Stimulated activated CD4-positive, alpha-beta T cell treated with anti-CD3 and anti-CD28 coated beads, Interleukin-12 subunit alpha, Interleukin-12 subunit beta, amount 100 ng/mL, for 24 hours (primary cell): Measurements from ENCODE around the gene TESK1.
A peak's percentile ranks its signal among the peaks of the same experiment; 100 is the strongest.

Experiments used
- DNase-seq, 2 experiments: peaks; one replicate each; pipeline ENCODE4 v3.0.0-alpha.2; 2020; ENCODE audit warnings: low read depth in 2 of 2

The TESK1 gene, protein sequence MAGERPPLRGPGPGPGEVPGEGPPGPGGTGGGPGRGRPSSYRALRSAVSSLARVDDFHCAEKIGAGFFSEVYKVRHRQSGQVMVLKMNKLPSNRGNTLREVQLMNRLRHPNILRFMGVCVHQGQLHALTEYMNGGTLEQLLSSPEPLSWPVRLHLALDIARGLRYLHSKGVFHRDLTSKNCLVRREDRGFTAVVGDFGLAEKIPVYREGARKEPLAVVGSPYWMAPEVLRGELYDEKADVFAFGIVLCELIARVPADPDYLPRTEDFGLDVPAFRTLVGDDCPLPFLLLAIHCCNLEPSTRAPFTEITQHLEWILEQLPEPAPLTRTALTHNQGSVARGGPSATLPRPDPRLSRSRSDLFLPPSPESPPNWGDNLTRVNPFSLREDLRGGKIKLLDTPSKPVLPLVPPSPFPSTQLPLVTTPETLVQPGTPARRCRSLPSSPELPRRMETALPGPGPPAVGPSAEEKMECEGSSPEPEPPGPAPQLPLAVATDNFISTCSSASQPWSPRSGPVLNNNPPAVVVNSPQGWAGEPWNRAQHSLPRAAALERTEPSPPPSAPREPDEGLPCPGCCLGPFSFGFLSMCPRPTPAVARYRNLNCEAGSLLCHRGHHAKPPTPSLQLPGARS

DNA sequence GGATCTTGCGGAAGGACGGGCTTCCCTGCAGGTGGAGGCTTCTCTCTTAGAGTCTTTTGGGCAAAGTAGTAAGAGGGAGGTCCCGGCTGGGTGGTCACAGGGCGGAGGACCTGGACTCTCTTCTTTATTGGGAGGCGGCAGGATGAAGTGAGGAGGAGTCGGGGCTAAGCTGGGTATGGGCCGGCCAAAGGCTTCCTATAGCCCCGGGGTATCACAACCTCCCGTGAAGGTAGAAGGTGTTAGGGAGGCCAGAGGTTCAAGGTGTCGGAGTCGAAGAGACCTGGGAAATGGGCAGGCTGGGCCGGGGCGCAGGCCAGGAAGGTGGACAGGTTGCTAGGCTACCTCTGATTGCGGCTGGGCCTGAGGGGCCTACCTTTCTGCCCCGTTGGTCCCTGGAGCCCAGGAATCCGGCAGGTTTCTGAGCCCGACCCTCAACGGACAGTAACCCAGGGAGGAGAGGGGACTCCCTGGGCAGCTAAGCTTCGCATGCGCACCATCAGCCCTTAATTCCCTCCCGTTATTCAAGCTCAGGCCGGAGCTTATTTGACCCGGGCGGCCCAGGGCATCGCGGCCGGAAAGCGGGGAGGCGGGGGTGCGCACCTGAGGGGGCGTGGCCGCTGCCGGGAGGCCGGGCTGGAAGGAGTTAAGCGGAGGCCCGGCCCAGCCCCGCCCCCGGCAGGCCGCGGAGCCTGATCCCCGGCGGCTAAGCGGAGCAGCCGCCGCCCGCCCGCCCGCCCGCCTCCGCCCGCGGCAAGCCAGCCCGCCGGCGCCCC is at the start of gene TESK1:
TSS of gene TESK1 (plus strand) at position 685 of the 773 bp plus-strand sequence. CDS start 358 bp downstream, outside the sequence.
- DNase-seq: peak; percentile 61 to 85

DNA sequence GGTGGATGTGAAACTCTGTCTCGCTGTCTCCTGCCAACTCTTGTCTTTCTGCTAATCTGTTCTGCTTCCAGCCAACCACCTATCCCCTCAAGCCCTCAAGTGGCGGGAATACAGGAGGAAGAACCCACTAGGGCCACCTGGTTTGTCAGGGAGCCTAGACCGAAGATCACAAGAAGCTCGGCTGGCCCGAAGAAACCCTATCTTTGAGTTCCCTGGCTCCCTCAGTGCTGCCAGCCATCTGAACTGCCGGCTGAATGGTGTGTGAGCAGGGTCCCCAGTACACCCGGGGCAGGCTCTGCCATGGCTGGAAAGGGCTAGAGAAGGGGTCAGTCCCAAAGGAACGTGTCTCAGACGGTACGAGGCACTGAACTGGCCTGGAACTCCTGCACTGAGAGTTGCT is 49.2 kb upstream of the TESK1 start:
- DNase-seq: no peak

DNA sequence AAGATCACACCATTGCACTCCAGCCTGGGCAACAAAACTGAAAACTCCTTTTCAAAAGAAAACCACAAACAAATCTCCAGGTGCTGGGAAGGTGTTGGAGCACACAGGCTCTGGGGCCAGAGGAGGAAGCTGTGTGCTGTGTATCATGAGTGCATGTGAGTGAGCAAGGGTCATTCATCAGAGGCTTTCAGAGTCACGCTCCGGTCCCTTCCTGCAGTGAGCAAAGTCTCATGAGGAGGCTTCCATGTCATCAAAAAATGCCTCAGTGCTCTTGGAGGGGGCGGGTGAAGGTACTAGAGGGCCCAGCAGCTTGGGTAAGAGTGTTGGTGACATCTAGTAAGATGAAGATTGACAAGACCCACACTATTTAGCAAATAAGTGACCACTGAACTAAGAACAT is 48.3 kb upstream of the TESK1 start:
- no peak for DNase-seq

DNA sequence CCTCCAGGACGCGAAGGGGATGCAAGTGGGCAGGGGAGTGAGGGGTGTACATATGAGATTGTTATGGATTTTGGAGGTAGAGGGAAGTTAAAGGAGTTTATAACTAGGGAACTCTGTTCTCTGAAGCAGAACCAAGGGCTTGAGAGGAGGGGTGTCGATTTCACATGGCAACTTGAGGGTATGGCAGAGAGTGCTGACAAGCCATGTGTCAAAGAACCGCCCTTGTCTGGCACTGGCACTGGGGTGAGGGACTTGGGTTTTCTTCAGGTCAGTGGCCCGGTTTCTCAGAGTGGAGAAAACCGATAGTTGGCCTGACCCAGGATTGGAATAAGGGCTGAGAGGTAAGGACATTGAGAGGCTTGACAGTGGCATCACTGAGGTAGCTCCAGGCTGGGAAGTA is 47.7 kb upstream of the TESK1 start:
- DNase-seq: no peak

DNA sequence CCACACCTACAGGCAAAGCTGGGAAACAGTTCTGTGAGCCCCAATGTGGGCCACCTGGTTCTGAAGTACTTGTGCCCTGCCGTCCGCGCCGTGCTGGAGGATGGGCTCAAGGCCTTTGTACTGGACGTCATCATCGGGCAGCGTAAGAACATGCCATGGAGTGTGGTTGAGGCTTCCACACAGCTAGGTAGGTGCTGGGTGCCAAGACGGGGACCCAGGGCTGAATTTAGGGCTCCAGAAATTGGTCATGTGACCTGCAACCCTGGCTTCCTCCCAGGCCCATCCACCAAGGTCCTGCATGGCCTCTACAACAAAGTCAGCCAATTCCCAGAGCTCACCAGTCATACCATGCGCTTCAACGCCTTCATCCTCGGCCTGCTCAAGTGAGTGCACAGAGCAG is 46.9 kb upstream of the TESK1 start:
- DNase-seq: no peak

DNA sequence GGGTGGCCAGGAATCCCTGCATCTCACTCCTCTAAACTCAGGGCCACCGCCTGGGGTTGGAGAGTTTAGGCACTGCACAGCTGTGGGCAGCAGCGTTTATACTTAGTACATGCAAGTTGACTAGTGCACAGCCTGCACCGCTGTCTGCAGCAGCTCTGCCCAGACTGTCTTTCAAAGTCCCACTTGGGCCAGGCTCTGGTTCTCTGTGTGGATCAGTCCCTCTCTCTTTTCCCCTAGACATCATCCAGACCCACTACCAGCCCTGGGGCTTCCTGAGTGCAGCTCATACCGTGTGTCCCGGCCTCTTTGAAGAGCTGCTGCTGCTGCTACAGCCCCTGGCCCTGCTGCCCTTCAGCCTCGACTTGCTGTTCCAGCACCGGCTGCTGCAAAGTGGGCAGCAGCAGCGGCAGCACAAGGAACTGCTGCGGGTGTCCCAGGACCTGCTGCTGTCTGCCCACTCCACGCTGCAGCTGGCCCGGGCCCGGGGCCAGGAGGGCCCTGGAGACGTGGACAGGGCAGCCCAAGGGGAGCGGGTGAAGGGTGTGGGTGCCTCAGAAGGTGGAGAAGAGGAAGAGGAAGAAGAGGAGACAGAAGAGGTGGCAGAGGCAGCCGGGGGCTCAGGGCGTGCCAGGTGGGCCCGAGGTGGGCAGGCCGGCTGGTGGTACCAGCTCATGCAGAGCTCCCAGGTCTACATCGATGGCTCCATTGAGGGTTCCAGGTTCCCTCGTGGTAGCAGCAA is 45.1 kb upstream of the TESK1 start:
- no peak for DNase-seq

DNA sequence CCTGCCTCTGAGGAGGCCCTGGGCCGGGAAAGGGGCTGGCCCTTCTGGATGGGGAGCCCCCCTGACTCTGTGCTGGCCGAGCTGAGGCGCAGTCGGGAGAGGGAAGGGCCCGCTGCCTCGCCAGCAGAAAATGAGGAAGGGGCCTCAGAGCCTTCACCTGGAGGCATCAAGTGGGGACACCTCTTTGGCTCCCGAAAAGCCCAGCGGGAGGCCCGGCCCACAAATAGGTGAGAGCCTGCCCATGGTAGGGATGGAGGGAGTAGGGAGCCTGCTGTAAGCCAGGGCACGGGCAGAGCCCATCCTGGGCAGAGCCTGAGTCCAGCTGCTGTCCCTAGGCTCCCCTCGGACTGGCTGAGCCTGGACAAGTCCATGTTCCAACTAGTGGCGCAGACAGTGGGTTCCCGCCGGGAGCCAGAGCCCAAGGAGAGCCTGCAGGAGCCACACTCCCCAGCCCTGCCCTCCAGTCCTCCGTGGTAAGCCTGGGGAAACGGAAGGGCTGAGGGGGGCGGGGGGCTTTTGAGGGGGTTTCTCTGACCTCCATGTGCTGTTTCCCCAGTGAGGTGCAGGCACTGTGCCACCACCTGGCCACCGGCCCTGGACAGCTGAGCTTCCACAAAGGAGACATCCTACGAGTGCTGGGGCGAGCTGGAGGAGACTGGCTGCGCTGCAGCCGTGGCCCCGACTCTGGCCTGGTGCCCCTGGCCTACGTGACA is 44.3 kb upstream of the TESK1 start:
- DNase-seq: no peak

DNA sequence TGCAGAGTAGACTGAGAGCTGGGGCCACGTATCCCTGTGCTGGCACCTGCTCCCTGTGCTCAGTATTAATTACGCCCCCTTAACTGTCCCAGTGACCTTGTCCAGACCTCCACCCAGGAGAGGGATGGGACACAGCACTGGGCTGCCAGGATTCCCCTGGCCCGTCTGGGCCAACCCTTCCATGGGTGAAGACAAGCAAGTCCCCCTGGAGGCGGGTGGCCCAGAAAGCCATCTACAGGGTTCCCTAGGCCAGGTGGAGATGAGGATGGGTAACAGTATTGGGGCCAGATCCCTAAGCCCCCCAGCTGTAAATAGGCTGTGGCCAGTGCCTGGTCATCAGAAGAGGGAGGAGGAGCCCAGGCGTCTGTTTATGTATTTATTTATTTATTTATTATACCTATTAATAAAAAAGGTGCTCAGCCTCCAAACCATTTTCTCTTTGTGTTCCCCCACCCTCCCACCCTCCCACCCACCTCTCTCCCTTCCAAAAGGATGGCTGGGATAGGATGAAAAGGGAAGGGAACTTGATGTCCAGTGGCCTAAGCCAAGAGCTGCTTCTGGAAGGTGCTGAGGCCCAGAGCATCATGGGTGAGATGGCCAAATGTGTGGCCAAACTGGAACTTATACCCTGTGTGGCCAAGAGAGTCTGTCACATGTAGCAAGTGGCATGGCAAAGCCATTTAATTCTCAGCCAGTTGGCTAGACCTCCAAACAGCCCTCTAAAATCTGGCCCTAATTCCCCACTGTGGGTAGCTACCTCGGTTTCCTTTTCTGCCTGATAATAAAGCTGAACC is 43.4 kb upstream of the TESK1 start:
- DNase-seq: no peak

DNA sequence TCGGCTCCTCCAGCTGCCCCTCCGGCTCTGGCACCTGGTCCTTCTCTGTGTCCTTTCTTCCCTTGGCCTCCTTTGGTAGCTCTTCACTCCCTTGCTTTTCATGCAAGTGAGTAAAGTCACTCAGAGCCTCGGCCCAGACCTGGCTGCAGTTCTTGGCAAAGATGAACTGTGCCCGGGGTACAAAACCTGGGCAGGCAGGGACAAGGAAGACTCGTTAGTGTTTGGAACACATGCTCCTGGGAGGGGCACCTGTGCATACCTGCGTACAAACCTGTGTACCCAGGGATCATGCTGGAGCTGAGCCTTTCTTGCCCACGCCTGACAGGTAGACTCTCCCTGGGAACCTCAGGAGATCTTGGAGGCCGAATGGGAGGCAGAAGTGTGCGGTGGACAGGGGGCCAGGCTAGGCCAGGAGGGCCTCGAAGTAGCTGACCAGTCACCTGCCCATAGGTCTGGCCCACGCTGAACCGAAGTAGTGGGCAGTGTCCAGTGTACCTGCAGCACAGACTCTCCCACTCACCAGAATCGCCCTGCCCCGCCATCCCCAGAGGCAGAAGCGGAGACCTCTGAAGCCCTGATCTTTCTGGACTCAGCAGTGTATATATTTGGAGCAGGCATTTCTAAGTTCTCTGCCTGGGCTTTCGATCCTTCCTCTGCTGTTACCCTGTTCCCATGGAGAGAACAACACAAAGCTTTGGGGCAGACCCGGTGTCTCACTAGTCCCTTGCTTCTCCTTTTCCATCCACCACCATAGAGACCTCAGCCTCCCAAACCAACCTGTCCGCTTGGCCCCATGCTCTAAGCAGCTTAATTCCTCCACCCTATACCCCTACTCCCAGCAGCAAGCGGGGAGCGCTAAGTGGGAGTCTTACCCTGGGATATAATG is 41.9 kb upstream of the TESK1 start:
- DNase-seq: no peak

DNA sequence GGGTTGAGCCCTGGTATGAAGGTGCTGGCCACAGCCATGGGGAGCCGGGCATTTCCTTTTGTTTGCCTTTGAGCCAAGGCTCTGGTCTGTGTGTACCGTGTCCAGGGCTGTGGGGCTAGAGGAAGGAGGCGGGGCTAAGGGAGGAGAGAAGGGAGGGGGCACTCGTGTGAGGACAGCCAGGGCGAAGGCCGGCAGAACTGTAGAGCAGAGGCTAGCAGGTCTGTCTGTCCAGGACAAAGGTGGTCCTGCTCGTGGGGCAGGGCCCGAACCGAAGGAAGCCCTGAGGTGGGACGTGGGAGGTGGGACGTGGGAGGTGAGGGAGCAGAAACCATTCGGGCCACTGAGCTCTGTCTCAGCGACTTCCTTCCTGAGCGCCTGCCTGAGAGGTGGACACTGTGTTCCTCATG is 41.3 kb upstream of the TESK1 start:
- DNase-seq: no peak

DNA sequence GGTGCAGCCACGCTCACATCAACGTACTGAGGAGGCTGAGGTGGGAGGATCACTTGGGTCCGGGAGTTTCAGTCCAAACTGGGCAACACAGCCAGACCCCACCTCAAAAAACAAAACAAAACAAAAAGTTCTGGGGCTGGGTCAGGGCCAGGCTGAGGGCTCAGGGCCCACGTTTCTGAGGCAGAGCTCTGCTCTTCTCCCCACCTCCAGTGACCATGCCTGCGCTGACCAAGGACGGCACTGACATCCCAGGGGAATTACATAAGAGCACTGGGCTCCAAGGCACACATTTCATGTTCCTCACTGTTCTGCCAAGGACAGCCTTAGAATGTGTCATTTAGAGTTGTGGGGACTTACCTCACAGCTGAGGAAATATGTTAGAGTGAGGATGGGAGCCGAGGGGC is 40.4 kb upstream of the TESK1 start:
- DNase-seq: no peak

DNA sequence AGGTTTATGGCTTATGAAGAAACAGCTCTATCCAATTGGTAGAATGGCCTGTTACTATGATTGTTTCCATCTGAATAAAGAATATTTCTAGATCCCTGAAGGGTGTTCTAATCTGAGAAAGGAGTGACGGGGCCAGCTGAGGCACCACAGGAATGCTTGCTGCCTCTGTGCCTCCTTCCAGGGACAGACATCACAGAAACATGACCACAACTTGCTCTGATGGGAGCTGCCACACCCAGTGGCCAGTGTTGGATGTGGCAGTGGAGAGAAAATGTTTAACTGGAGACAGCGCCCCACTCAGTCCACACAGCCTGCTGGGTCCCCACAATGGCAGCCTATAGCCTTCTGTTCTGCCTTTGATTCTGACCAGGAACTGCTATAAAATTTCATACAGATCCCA is 38.6 kb upstream of the TESK1 start:
- no peak for DNase-seq

DNA sequence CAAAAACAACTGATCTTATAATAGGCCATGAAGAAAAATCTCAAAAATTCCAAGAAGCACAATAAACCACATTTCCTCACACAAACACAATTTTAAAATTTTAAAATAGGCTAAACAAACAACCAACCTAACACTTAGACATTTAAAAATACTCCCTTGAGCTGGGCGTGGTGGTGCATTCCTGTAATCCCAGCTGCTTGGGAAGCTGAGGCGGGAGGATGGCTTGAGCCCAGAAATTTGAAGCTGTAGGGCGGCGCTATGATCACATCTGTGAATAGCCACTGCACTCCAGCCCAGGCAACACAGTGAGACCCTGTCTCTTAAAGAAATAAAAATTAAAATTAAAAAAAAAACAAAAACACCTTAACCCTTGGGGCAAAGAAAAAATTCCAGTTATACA is 36.9 kb upstream of the TESK1 start:
- no peak for DNase-seq

DNA sequence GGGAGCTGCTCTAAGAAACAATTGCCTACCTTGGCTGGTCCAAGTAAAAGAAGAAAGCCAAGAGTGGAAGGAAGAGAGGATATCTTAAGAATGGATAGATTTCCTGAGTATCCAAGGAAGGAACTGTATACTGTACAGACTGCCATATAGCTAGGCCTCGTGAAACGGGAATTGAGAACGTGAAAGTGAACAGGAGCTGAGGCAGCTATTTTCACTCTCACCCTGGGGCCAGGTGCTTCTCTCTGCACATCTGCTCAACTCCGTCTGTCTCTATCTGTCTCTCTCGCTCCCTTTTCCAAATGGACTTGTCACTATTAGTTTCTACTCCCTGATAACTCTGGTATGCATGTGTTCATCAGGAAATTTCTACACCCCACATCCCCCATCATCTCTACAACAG is 35.9 kb upstream of the TESK1 start:
- DNase-seq: no peak

DNA sequence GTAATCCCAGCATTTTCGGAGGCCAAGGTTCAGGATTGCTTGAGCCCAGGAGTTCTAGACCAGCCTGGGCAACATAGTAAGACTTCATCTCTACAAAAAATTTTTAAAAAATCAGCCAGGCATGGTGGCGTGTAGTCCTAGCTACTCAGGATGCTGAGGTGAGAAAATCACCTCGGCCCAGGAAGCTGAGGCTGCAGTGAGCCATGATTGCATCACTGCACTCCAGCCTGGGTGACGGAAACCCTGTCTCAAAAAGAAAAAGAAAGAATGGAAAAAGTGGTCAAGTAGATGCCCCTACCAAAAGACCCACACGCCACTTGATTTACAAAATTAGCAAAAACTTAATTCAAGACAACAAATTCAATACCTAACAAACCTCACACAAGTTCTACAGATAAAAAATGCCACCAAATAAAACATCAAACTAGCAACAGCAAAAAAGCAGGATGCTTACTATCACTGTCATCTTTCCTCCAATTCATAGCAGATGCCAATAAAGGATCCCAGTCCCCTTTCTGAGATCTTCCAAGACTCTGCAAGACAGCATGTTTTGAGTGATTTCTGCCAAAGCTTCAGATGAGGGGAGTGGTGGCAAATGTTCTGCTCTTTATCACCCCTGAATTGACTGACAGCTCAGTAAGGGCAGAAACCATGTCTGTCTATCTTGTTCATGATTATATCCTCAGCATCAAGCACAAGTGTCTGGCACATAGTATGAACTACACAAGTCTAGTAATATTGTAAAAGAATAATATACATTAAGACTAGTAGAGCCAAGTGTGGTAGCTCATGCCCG is 34.2 kb upstream of the TESK1 start:
- peak in 1 of 2 experiments; percentile 26 for DNase-seq

DNA sequence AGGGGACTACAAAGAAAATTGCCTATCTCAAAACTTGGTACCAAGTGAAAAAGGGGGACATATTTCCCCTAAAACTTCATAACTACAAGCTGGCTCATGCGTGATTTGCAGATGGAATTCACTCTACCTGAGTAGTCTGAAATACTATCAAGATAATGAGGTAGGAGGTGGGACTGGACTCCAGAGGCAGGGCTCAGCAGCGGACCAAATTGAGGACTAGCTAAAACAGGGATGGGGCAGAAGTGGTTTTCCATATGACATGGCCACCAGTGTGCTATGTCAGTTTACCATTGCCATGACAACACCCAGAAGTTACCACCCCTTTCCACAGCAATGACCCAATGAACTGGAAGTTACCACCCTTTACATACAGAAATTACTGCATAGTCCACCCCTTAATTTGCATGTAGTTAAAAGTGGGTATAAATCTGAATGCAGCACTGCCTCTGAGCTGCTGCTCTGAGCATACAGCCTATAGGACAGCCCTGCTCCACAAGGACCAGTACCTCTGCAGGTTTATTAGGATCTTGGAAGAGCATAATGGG is 30.4 kb upstream of the TESK1 start:
- no peak for DNase-seq

DNA sequence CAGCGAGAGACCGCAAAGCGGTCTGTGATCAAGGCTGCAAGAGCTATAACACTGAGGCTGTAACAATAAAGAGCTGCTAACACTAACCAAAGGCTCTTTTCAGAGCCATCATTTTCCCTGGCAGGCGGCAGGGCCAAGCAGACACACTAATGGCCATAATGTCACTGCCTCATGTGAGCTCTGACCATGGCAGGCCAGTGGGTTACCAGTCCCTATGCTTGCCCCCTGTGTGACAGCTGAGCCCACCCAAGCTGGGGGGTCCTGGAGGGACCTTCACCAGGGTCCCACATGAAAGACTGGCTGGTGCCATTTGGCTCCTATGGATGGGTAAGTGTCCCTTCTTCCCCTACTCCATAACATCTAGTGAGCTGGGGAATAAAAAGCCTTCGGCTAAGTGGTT is 29.6 kb upstream of the TESK1 start:
- DNase-seq: no peak

DNA sequence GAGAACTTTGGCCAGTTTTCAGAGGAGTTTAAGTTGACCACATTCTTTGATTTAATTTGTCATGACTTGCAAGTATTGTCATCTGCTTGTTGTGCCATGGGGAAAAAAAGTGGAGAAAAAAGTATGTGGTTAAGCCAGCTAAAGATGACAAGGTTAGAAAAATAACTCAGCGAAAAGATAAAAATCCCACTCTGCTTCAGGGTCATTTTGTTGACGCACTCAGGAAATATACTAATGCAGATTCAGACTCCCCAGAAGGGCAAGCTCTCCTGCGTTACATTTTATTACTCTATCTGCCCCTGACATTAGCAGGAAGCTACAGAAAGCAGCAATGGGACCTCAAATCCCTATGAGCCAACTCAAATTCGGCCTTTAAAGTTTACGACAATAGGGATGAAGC is 27.6 kb upstream of the TESK1 start:
- DNase-seq: no peak
